ENCODE data around the gene NFS1.
"Not testable (repeated sequence)": the region's sequence is repeated elsewhere in the genome, so short reads cannot be mapped to it uniquely, and the experiment has no call there.

The NFS1 gene

GRCh38 chr20:35729283-35729807 lies 30.2 kb upstream of the NFS1 start:
- TF ChIP-seq CTCF (IDR thresholded peaks at IDR 0.05; ENCODE audit: low read depth, low read length, missing control alignments), result no peak
- no peak for DNase-seq (ENCODE audit: low read depth)
- in situ Hi-C loops (cut with HindIII; ENCODE audit: low sequenced_read_pairs), result no loop called here
- no peak overlapping the region for H3K4me3 ChIP-seq (ENCODE audit: low read depth, low read length)

DNA sequence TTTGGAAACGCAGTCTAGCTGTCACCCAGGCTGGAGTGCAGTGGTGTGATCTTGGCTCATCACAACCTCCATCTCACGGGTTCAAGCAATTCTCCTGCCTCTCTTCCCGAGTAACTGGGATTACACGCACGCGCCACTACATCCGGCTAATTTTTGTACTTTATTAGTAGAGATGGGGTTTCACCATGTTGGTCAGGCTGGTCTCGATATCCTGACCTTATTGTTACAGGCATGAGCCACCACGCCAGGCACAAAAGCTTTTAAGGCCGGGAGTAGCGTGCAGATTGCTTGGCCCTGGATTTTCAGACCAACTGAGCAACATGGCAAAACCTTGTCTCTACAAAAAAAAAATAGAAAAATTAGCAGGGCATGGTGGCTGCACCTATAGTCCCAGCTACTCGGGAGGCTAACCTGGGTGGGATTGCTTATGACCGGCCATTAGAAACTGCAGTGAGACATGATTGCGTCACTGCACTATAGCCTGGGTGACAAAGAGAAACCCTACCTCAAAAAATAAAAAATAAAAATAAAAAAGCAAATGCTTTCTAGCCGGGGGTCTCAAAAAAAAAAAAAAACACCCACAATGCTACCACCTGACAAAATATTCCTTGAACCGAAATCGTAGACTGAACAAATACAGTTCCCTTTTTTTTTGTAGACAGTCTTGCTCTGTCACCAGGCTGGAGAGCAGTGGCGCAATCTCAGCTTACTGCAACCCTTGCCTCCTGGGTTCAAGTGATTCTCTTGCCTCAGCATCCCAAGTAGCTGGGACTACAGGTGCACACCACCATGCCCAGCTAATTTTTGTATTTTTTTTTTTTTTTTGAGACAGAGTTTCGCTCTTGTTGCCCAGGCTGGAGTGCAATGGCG lies 27.9 kb upstream of the NFS1 start:
- no peak overlapping the region for H3K4me3 ChIP-seq (ENCODE audit: low read depth, low read length)
- TF ChIP-seq CTCF (IDR thresholded peaks at IDR 0.05; ENCODE audit: low read depth, low read length, missing control alignments), result no peak
- in situ Hi-C loops (cut with HindIII; ENCODE audit: low sequenced_read_pairs), result no loop called here
- DNase-seq (ENCODE audit: low read depth), result no peak

DNA sequence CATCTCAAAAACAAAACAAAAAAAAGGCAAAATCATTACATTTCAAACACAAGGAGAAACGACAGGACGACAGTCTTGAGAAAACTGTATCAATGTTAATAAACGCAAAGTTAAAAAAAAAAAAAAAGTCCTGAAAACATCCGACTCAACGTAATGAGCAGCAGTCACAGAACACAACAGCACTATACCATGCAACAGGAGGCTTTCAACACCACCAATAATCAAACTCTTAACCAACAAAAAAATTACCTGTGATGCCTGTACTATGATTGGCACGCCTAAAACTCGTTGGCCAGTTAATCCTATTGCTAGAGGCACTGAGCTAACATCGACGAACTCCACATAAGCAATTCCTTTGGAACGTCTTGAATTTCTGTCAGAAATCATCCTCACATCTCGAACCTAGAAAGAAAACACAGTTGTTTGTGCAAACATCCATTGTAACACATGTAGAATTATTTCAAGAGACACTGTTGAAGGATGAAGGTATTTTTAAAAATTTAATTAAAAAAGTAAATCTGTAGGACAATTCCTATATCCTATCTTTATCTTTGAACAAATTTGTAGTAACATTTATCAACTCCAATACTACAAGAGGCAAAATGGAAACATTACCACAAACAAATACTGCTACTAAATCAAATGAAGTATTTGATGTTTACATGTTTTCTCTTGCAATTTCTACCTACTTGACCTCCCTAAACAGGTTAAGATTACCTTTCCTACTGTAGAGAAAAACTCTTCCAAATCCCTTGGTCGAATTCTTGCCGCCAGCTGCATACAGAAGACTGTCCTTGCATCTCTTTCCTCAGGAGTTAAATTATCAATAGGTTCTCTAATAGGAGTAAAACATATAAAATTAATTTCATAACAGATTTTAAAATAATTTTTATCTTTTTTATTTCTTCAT lies 25.4 kb upstream of the NFS1 start:
- in situ Hi-C loops (cut with HindIII; ENCODE audit: low sequenced_read_pairs), result no loop called here
- no peak for DNase-seq (ENCODE audit: low read depth)
- no peak overlapping the region for H3K4me3 ChIP-seq (ENCODE audit: low read depth, low read length)
- TF ChIP-seq CTCF (IDR thresholded peaks at IDR 0.05; ENCODE audit: low read depth, low read length, missing control alignments), result no peak

DNA sequence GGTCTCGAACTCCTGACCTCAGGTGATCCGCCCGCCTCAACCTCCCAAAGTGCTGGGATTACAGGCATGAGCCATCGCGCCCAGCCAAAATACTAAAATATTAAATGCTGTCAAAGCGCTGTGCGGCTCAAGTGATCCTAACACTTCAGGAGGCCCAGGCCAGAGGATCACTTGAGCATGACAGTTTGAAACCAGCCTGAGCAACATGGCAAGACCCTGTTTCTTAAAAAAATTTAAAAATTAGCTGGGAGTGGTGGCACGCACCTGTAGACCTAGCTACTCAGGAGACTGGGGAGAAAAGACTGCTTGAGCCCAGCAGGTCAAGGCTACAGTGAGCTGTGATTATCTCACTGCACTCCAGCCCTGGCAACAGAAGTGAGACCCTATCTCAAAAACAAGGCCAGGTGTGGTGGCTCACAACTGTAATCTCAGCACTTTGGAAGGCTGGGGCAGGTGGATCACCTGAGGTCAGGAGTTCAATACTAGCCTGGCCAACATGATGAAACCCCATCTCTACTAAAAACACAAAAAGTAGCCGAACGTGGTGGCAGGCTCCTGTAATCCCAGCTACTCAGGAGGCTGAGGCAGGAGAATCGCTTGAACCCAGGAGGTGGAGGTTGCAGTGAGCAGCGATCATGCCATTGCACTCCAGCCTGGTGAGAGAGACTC lies 24.6 kb upstream of the NFS1 start:
- DNase-seq (ENCODE audit: low read depth); H3K4me3 ChIP-seq (ENCODE audit: low read depth, low read length); in situ Hi-C loops (cut with HindIII; ENCODE audit: low sequenced_read_pairs): not testable (repeated sequence)

- in situ Hi-C loops (cut with HindIII; ENCODE audit: low sequenced_read_pairs), result not testable (repeated sequence)
Measured at GRCh38 chr20:35723275-35723639, 24.1 kb upstream of the NFS1 start.

DNA sequence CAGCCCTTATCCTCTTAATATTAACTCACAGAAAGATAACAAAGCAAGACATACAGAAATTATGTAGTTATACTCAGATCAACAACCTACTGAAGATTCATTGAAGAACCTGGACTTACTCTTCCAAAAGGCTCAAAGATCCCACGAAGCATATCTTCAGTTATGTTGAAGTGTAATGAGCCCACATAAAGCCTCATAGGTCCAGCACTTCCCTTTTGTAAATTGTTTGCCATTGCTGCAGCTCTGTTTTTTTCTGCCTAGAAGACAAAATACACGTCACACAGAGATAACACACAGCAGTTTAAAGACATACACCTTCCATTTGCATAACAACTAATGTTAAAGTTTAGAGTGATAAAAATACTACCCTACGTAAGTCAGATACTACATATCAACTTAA lies 22.5 kb upstream of the NFS1 start:
- no peak for TF ChIP-seq CTCF (IDR thresholded peaks at IDR 0.05; ENCODE audit: low read depth, low read length, missing control alignments)
- DNase-seq (ENCODE audit: low read depth), result no peak
- no peak overlapping the region for H3K4me3 ChIP-seq (ENCODE audit: low read depth, low read length)
- in situ Hi-C loops (cut with HindIII; ENCODE audit: low sequenced_read_pairs), result no loop called here

More at GRCh38 chr20:35723275-35723639, 24.1 kb upstream of the NFS1 start:
- H3K4me3 ChIP-seq (ENCODE audit: low read depth, low read length); DNase-seq (ENCODE audit: low read depth): not testable (repeated sequence)

GRCh38 chr20:35721219-35721618 lies 22.1 kb upstream of the NFS1 start:
- no peak overlapping the region for H3K4me3 ChIP-seq (ENCODE audit: low read depth, low read length)
- in situ Hi-C loops (cut with HindIII; ENCODE audit: low sequenced_read_pairs), result no loop called here
- TF ChIP-seq CTCF (IDR thresholded peaks at IDR 0.05; ENCODE audit: low read depth, low read length, missing control alignments), result no peak
- no peak for DNase-seq (ENCODE audit: low read depth)
